ENCODE results near the gene HAO1.
A peak's percentile ranks its signal among the peaks of the same experiment; 100 is the strongest.

The HAO1 gene

GRCh38 chr20:7940341-7940740, at the start of gene HAO1:
Gene HAO1 (minus strand): TSS chr20:7940458. CDS start chr20:7940422, 36 bp downstream.
- H3K4me3 ChIP-seq (ENCODE audit: low read depth, low read length): no peak within 1 kb of the TSS
- TF ChIP-seq CTCF (IDR thresholded peaks at IDR 0.05; ENCODE audit: insufficient read depth, low read depth, low read length, missing control alignments): no peak
- no peak for DNase-seq (ENCODE audit: low read depth)

GRCh38 chr20:7989379-7989778, 49.1 kb upstream of the HAO1 start:
- DNase-seq (ENCODE audit: low read depth): no peak
- no peak for TF ChIP-seq CTCF (IDR thresholded peaks at IDR 0.05; ENCODE audit: insufficient read depth, low read depth, low read length, missing control alignments)
- no peak overlapping the region for H3K4me3 ChIP-seq (ENCODE audit: low read depth, low read length)

GRCh38 chr20:7985916-7986315, 45.7 kb upstream of the HAO1 start:
- DNase-seq (ENCODE audit: low read depth): no peak
- H3K4me3 ChIP-seq (ENCODE audit: low read depth, low read length): no peak overlapping the region
- no peak for TF ChIP-seq CTCF (IDR thresholded peaks at IDR 0.05; ENCODE audit: insufficient read depth, low read depth, low read length, missing control alignments)

- no peak for DNase-seq (ENCODE audit: low read depth)
- H3K4me3 ChIP-seq (ENCODE audit: low read depth, low read length): no peak overlapping the region
- no peak for TF ChIP-seq CTCF (IDR thresholded peaks at IDR 0.05; ENCODE audit: insufficient read depth, low read depth, low read length, missing control alignments)
These were observed 43.9 kb upstream of the HAO1 start for GRCh38 chr20:7984192-7984591.

- H3K4me3 ChIP-seq (ENCODE audit: low read depth, low read length): no peak overlapping the region
- DNase-seq (ENCODE audit: low read depth): no peak
- TF ChIP-seq CTCF (IDR thresholded peaks at IDR 0.05; ENCODE audit: insufficient read depth, low read depth, low read length, missing control alignments): no peak
These were observed 41.1 kb upstream of the HAO1 start for GRCh38 chr20:7981374-7981773.

GRCh38 chr20:7980332-7981046, 40.2 kb upstream of the HAO1 start:
- H3K4me3 ChIP-seq (ENCODE audit: low read depth, low read length): no peak overlapping the region
- DNase-seq (ENCODE audit: low read depth): peak; percentile 44
- TF ChIP-seq CTCF (IDR thresholded peaks at IDR 0.05; ENCODE audit: insufficient read depth, low read depth, low read length, missing control alignments): peak; percentile 39

GRCh38 chr20:7977709-7978108, 37.5 kb upstream of the HAO1 start:
- no peak overlapping the region for H3K4me3 ChIP-seq (ENCODE audit: low read depth, low read length)
- TF ChIP-seq CTCF (IDR thresholded peaks at IDR 0.05; ENCODE audit: insufficient read depth, low read depth, low read length, missing control alignments): no peak
- no peak for DNase-seq (ENCODE audit: low read depth)

Measured in GM12865 (cell line).